GM12878 (cell line): ENCODE measurements around the gene OPRPN. TPM values are rescaled to one million over a fixed set of nuclear protein-coding genes. Genes with fewer than 3 reads are reported as not detected.

ENCODE experiments used
- ATAC-seq: fragments of 200-7000 bp; cut with Tn5 transposase; 3 replicates; pipeline ENCODE4 v1.9.1; 2020; ENCODE audit warnings: mild to moderate bottlenecking, moderate library complexity
- BruUV-seq: library from RNA; stranded (reverse); fragments of 400-500 nt; replicated peaks from 2 replicates; lab custom pipeline; 2021; lab: Mats Ljungman, UMichigan
- CTCF ChIA-PET: fragments of 300-600 bp; sonication (Branson Sonifier 250); formaldehyde crosslinking; extraction: SDS; loops from one replicate; lab custom pipeline; 2021; ENCODE audit warnings: inconsistent platforms; lab: Yijun Ruan, JAX
- POLR2A ChIA-PET: fragments of 350-600 bp; formaldehyde crosslinking; extraction: SDS; loops from one replicate; lab custom pipeline; 2021; ENCODE audit warnings: inconsistent platforms; lab: Charles Lee
- RAD21 ChIA-PET: fragments of 300-600 bp; sonication (Branson Sonifier 250); formaldehyde crosslinking; loops from one replicate; lab custom pipeline; 2023; ENCODE audit warnings: antibody characterized with exemption; ENCODE audit not compliant: unreplicated experiment; lab: Charles Lee
- SMC1A ChIA-PET: fragments of 300-600 bp; sonication (Branson Sonifier 250); formaldehyde crosslinking; loops from one replicate; lab custom pipeline; 2023; ENCODE audit not compliant: unreplicated experiment, uncharacterized antibody; lab: Charles Lee
- DNase-seq: peaks from one replicate; pipeline ENCODE4 v3.0.0-alpha.2; 2011; ENCODE audit warnings: low read depth, low spot score
- FAIRE-seq: peaks from 3 replicates; lab custom pipeline; 2011; peaks lifted over from hg19 to GRCh38; lab: Jason Lieb, UNC
- H2AFZ ChIP-seq: 2 replicates; pipeline ENCODE4 v1.6.0; 2011; ENCODE audit warnings: low read depth, low read length, control low read depth; ENCODE audit not compliant: control insufficient read depth
- H3K27ac ChIP-seq: 2 replicates; pipeline ENCODE4 v1.5.1; 2011; ENCODE audit warnings: control low read depth; ENCODE audit not compliant: control insufficient read depth, insufficient read depth
- H3K27me3 ChIP-seq, 2 experiments: replicated peaks in 1 of 2; 2 replicates each; pipeline versions ENCODE4 v1.6.0 to v1.6.1; 2011; ENCODE audit warnings: low read length in 1 of 2; ENCODE audit not compliant: control insufficient read depth in 2 of 2, insufficient read depth in 2 of 2
- H3K36me3 ChIP-seq, 2 experiments: 2 replicates each; pipeline ENCODE4 v1.5.1; 2011; ENCODE audit warnings: low read length in 1 of 2; ENCODE audit not compliant: control insufficient read depth in 2 of 2, insufficient read depth in 2 of 2
- H3K4me1 ChIP-seq: 2 replicates; pipeline ENCODE4 v1.6.1; 2011; ENCODE audit warnings: mild to moderate bottlenecking, low read length, moderate library complexity, mixed read lengths; ENCODE audit not compliant: control insufficient read depth, insufficient read depth
- H3K4me2 ChIP-seq: 2 replicates; pipeline ENCODE4 v1.6.0; 2011; ENCODE audit warnings: control low read depth; ENCODE audit not compliant: control insufficient read depth, insufficient read depth
- H3K4me3 ChIP-seq: fragments of 200-600 bp; sonication (generic); 2 replicates; pipeline ENCODE4 v1.5.1; 2016
- H3K79me2 ChIP-seq: 2 replicates; pipeline ENCODE4 v1.6.0; 2011; ENCODE audit warnings: low read length; ENCODE audit not compliant: control insufficient read depth, insufficient read depth
- H3K9ac ChIP-seq: 2 replicates; pipeline ENCODE4 v1.8.0; 2011; ENCODE audit warnings: low read length, control low read depth, mixed read lengths; ENCODE audit not compliant: control insufficient read depth, insufficient read depth
- H3K9me3 ChIP-seq: replicated peaks from 3 replicates; pipeline ENCODE4 v1.5.1; 2011; ENCODE audit warnings: mild to moderate bottlenecking, low read length; ENCODE audit not compliant: control insufficient read depth, insufficient read depth
- H4K20me1 ChIP-seq: 2 replicates; pipeline ENCODE4 v1.6.0; 2011; ENCODE audit not compliant: control insufficient read depth, insufficient read depth
- ATF7 ChIP-seq: fragments of 450-650 bp; IDR thresholded peaks from 2 replicates; pipeline ENCODE4 v1.6.1; 2016; ENCODE audit warnings: low read depth, mild to moderate bottlenecking
- BCL11A ChIP-seq: IDR thresholded peaks from 2 replicates; pipeline ENCODE4 v1.6.1; 2011; ENCODE audit warnings: low read depth, low read length
- BHLHE40 ChIP-seq, 2 experiments: fragments of 450-650 bp in 1 of 2; IDR thresholded peaks; 2 replicates each; pipeline ENCODE4 v1.6.1; 2011 to 2017; ENCODE audit warnings: low read depth in 2 of 2, borderline replicate concordance in 1 of 2, improper control_type of control experiment in 1 of 2, low read length in 1 of 2, mild to moderate bottlenecking in 1 of 2
- BMI1 ChIP-seq: fragments of 450-650 bp; IDR thresholded peaks from 2 replicates; pipeline ENCODE4 v1.6.1; 2016; ENCODE audit warnings: mild to moderate bottlenecking, moderate library complexity, borderline replicate concordance
- CHD2 ChIP-seq: IDR thresholded peaks from 2 replicates; pipeline ENCODE4 v1.6.1; 2011; ENCODE audit warnings: low read depth, low read length, improper control_type of control experiment, borderline replicate concordance
- DPF2 ChIP-seq: fragments of 450-650 bp; IDR thresholded peaks from 2 replicates; pipeline ENCODE4 v1.6.1; 2017; ENCODE audit warnings: mild to moderate bottlenecking
- EP300 ChIP-seq, 2 experiments: fragments of 150-350 bp in 1 of 2; IDR thresholded peaks; 2 replicates each; pipeline ENCODE4 v1.6.1; 2011 to 2012; ENCODE audit warnings: low read depth in 2 of 2, low read length in 2 of 2, borderline replicate concordance in 1 of 2, improper control_type of control experiment in 1 of 2, inconsistent platforms in 1 of 2; ENCODE audit not compliant: control insufficient read depth in 1 of 2
- HCFC1 ChIP-seq: fragments of 150-350 bp; IDR thresholded peaks from 2 replicates; pipeline ENCODE4 v1.6.1; 2014; ENCODE audit warnings: low read length
- IKZF1 ChIP-seq: fragments of 450-650 bp; conservative IDR thresholded peaks from 2 replicates; pipeline ENCODE4 v1.6.1; 2017; ENCODE audit warnings: antibody characterized with exemption, mild to moderate bottlenecking
- IKZF2 ChIP-seq, 2 experiments: fragments of 450-650 bp; IDR thresholded peaks; 2 replicates each; pipeline ENCODE4 v1.6.1; 2017; ENCODE audit warnings: mild to moderate bottlenecking in 2 of 2, moderate library complexity in 2 of 2
- KLF5 ChIP-seq: fragments of 450-650 bp; IDR thresholded peaks from 2 replicates; pipeline ENCODE4 v1.6.1; 2014; ENCODE audit warnings: mild to moderate bottlenecking; ENCODE audit not compliant: partially characterized antibody
- MEF2B ChIP-seq: fragments of 450-650 bp; IDR thresholded peaks from 2 replicates; pipeline ENCODE4 v1.6.1; 2018; ENCODE audit warnings: mild to moderate bottlenecking, moderate library complexity; ENCODE audit not compliant: partially characterized antibody, poor library complexity, severe bottlenecking
- MLLT1 ChIP-seq: fragments of 450-650 bp; IDR thresholded peaks from 2 replicates; pipeline ENCODE4 v1.6.1; 2016; ENCODE audit warnings: mild to moderate bottlenecking
- MTA2 ChIP-seq: fragments of 450-650 bp; IDR thresholded peaks from 2 replicates; pipeline ENCODE4 v1.6.1; 2016; ENCODE audit warnings: low read depth, mild to moderate bottlenecking, moderate library complexity
- NBN ChIP-seq: fragments of 450-650 bp; IDR thresholded peaks from 2 replicates; pipeline ENCODE4 v1.6.1; 2016
- NR2F1 ChIP-seq: fragments of 450-650 bp; conservative IDR thresholded peaks from 2 replicates; pipeline ENCODE4 v1.6.1; 2017; ENCODE audit warnings: mild to moderate bottlenecking
- POU2F2 ChIP-seq: IDR thresholded peaks from 3 replicates; pipeline ENCODE4 v1.6.1; 2011; ENCODE audit warnings: low read depth, mild to moderate bottlenecking, low read length, borderline replicate concordance
- RAD21 ChIP-seq: IDR thresholded peaks from 2 replicates; pipeline ENCODE4 v1.6.1; 2011; ENCODE audit warnings: mild to moderate bottlenecking, low read depth, low read length, moderate library complexity; ENCODE audit not compliant: insufficient read depth
- RAD51 ChIP-seq: fragments of 450-650 bp; IDR thresholded peaks from 2 replicates; pipeline ENCODE4 v1.6.1; 2016; ENCODE audit warnings: moderate library complexity, mild to moderate bottlenecking, inconsistent platforms
- RELB ChIP-seq: fragments of 450-650 bp; IDR thresholded peaks from 2 replicates; pipeline ENCODE4 v1.6.1; 2017; ENCODE audit warnings: low read depth, mild to moderate bottlenecking, moderate library complexity
- SMAD1 ChIP-seq: fragments of 450-650 bp; IDR thresholded peaks from 2 replicates; pipeline ENCODE4 v1.6.1; 2018; ENCODE audit warnings: mild to moderate bottlenecking, low read depth; ENCODE audit not compliant: partially characterized antibody
- SMARCA5 ChIP-seq: fragments of 450-650 bp; IDR thresholded peaks from 2 replicates; pipeline ENCODE4 v1.6.1; 2017; ENCODE audit warnings: mild to moderate bottlenecking
- ZBED1 ChIP-seq: IDR thresholded peaks from 2 replicates; pipeline ENCODE4 v1.6.1; 2016; ENCODE audit warnings: borderline replicate concordance
- ZNF217 ChIP-seq: fragments of 450-650 bp; IDR thresholded peaks from 2 replicates; pipeline ENCODE4 v1.6.1; 2017; ENCODE audit warnings: antibody characterized with exemption, mild to moderate bottlenecking
- ZSCAN29 ChIP-seq: fragments of 450-650 bp; IDR thresholded peaks from 2 replicates; pipeline ENCODE4 v1.6.1; 2017; ENCODE audit warnings: mild to moderate bottlenecking, moderate library complexity
- WGBS: methylation state at CpG from one replicate; pipeline ENCODE4 v1.1.6; 2016; ENCODE audit warnings: low lambda C conversion rate; ENCODE audit not compliant: insufficient replicate concordance, insufficient coverage; ENCODE audit errors: missing lambda C conversion rate; 5-methylcytosine and 5-hydroxymethylcytosine counted together
- in situ Hi-C: fragments of 300-500 bp; cut with MboI; formaldehyde crosslinking; loops from 9 replicates; pipeline ENCODE4 v1.14.3; 2018; ENCODE audit warnings: mixed read lengths
- intact Hi-C: fragments of 100-400 bp; cut with micrococcal nuclease; formaldehyde crosslinking; loops from one replicate; pipeline ENCODE4 v1.14.2; 2022; ENCODE audit not compliant: unreplicated experiment
- polyA plus RNA-seq, 11 experiments: library from polyadenylated mRNA; depleted of rRNA in 4 of 11; unstranded in 6 of 11; stranded (reverse) in 5 of 11; fragments of >200 nt; fragmentation: Nextera tagmentation in 4 of 11; fragmentation: Illumina TruSeq in 1 of 11; extraction: Ambion mirVana in 4 of 11; extraction: Trizol in 1 of 11; gene quantifications; 1 replicate in 1 of 11; 2 replicates in 10 of 11; pipeline versions ENCODE4 v1.2.1 to v1.2.3, GENCODE V29; 2011 to 2016; ENCODE audit warnings: inconsistent platforms in 2 of 11, missing spikeins in 2 of 11, low read depth in 1 of 11
- total RNA-seq, 4 experiments: library from RNA; depleted of rRNA in 3 of 4; stranded (reverse); fragments of >200 nt in 3 of 4; fragmentation: Illumina TruSeq in 1 of 4; extraction: Trizol in 1 of 4; gene quantifications; 2 replicates each; pipeline versions ENCODE4 v1.2.1 to v1.2.3, GENCODE V29; 2013 to 2021

Gene OPRPN
- total and polyA plus RNA-seq, 10 of the 15 experiments (the other 5 are each of a cell fraction or from before 2014, with no cell fraction given), result 0.16 to 0.33 TPM; not detected in 8

GRCh38 chr4:70405765-70406164 lies 8.0 kb downstream of the OPRPN start:
- Histone ChIP-seq H3K27me3 (no peaks in the 10 kb centered on the region), H3K9ac (no peak overlapping the region), H3K36me3 (no peaks in the 10 kb centered on the region), H3K4me1 (no peaks in the 10 kb centered on the region), H4K20me1 (no peaks in the 10 kb centered on the region), H3K27ac (no peak overlapping the region), H3K4me3 (no peak overlapping the region), H3K9me3 (no peaks in the 10 kb centered on the region), H3K4me2 (no peak overlapping the region), H3K79me2 (no peaks in the 10 kb centered on the region), H2AFZ (no peak overlapping the region)
- ChIA-PET RAD21 (interaction anchor here (1.0 to 2.6 kb wide), 4 partner anchors 10 to 97 kb away, joined by 3 to 7 read pairs (median 5); no protein-coding TSS in a partner anchor), SMC1A (interaction anchor here (0.9 to 1.8 kb wide), 7 partner anchors 8 to 43 kb away, joined by 3 to 7 read pairs (median 4); partner anchors contain the start of gene OPRPN), POLR2A (interaction anchor here (1.4 kb wide), 1 partner anchor 14 kb away, joined by 8 read pairs; no protein-coding TSS in a partner anchor), CTCF (no interaction called here)
- FAIRE-seq, result no peak
- DNase-seq, result no peak
- WGBS, result 3% methylated on average over 6 of the region's 6 CpGs
- in situ Hi-C loops (no loop called here), intact Hi-C loops (loop anchor here (5.0 kb wide), 1 partner anchor 88 kb away; no protein-coding TSS in a partner anchor)
- BruUV-seq, result no TSS peak
- ATAC-seq, result peak; percentile 71
- peak; percentile 59; the same call in 1 of the 2 replicates for TF ChIP-seq MLLT1
- TF ChIP-seq ATF7, result peak; percentile 81
- peak; percentile 38 for TF ChIP-seq MEF2B
- TF ChIP-seq SMARCA5, result peak; percentile 79; the same call in 1 of the 2 replicates
- TF ChIP-seq NR2F1, result peak; percentile 74
- 0 out of 2 replicates have a peak, but pooled peaks have one; percentile 12 for TF ChIP-seq RAD51
- no peak for TF ChIP-seq ZSCAN29
- peak; percentile 68 to 88; a peak in 3 of 4 replicates for TF ChIP-seq BHLHE40 (IDR thresholded peaks at IDR 0.05; ENCODE audit: borderline replicate concordance in 1 of 2, low read depth in 2 of 2, low read length in 1 of 2)
- TF ChIP-seq ZNF217, result peak; percentile 90
- 0 out of 2 replicates have a peak, but pooled peaks have one; percentile 59 for TF ChIP-seq CHD2
- no peak for TF ChIP-seq SMAD1
- peak; percentile 21; the same call in 1 of the 2 replicates for TF ChIP-seq BMI1
- TF ChIP-seq IKZF2 (IDR thresholded peaks at IDR 0.05), result peak; percentile 62 to 71; a peak in 3 of 4 replicates
- TF ChIP-seq RELB, result peak; percentile 65
- TF ChIP-seq NBN, result peak; percentile 71; the same call in 1 of the 2 replicates
- no peak for TF ChIP-seq HCFC1
- TF ChIP-seq BCL11A, result peak; percentile 55
- TF ChIP-seq KLF5, result no peak
- TF ChIP-seq POU2F2, result no peak
- TF ChIP-seq MTA2, result peak; percentile 87
- peak; percentile 52 for TF ChIP-seq IKZF1
- TF ChIP-seq ZBED1, result no peak
- peak; percentile 61; the same call in 1 of the 2 replicates for TF ChIP-seq DPF2
- TF ChIP-seq RAD21, result no peak
- TF ChIP-seq EP300 (IDR thresholded peaks at IDR 0.05; ENCODE audit: borderline replicate concordance in 1 of 2, control insufficient read depth in 1 of 2, low read depth in 2 of 2, low read length in 2 of 2), result peak; percentile 84 to 90; a peak in 3 of 4 replicates
